ENCODE results near the gene KLHL1. TPM values are rescaled to one million over a fixed set of nuclear protein-coding genes. Genes with fewer than 3 reads are reported as not detected.

KLHL1 gene
- polyA plus RNA-seq, 1 donor, result 0.57 TPM

GRCh38 chr13:70022646-70023045 is 85.6 kb downstream of the KLHL1 start:
- WGBS (ENCODE audit: insufficient coverage, low lambda C conversion rate), result 94% methylated on average over 2 of the region's 3 CpGs
- H3K4me3 ChIP-seq (ENCODE audit: low read length), result no peak overlapping the region
- no peak for DNase-seq
- no peaks in the 10 kb centered on the region for H3K36me3 ChIP-seq (ENCODE audit: control insufficient read depth, insufficient read depth, low read length)
- H3K9me3 ChIP-seq (ENCODE audit: control insufficient read depth, low read depth, low read length), result no peaks in the 10 kb centered on the region
- no peak overlapping the region for H3K27ac ChIP-seq (ENCODE audit: low read length)
- no peaks in the 10 kb centered on the region for H3K27me3 ChIP-seq (ENCODE audit: control insufficient read depth, insufficient read depth, low read length)
- H3K4me1 ChIP-seq (ENCODE audit: control insufficient read depth, insufficient read depth, low read length), result no peaks in the 10 kb centered on the region

GRCh38 chr13:70016116-70016515 is 92.1 kb downstream of the KLHL1 start:
- Histone ChIP-seq H3K9me3 (ENCODE audit: control insufficient read depth, low read depth, low read length) (peaks cover 11% of the 10 kb centered on the region), H3K4me3 (ENCODE audit: low read length) (no peak overlapping the region), H3K27me3 (ENCODE audit: control insufficient read depth, insufficient read depth, low read length) (no peaks in the 10 kb centered on the region), H3K36me3 (ENCODE audit: control insufficient read depth, insufficient read depth, low read length) (no peaks in the 10 kb centered on the region), H3K27ac (ENCODE audit: low read length) (no peak overlapping the region), H3K4me1 (ENCODE audit: control insufficient read depth, insufficient read depth, low read length) (no peaks in the 10 kb centered on the region)
- no CpG with 5 or more reads among the region's 3 CpGs for WGBS (ENCODE audit: insufficient coverage, low lambda C conversion rate)
- DNase-seq, result no peak

- Histone ChIP-seq H3K9me3 (ENCODE audit: control insufficient read depth, low read depth, low read length) (peaks cover 11% of the 10 kb centered on the region), H3K27me3 (ENCODE audit: control insufficient read depth, insufficient read depth, low read length) (no peaks in the 10 kb centered on the region), H3K27ac (ENCODE audit: low read length) (no peak overlapping the region), H3K36me3 (ENCODE audit: control insufficient read depth, insufficient read depth, low read length) (no peaks in the 10 kb centered on the region), H3K4me1 (ENCODE audit: control insufficient read depth, insufficient read depth, low read length) (no peaks in the 10 kb centered on the region), H3K4me3 (ENCODE audit: low read length) (no peak overlapping the region)
- no peak for DNase-seq
Observed at GRCh38 chr13:70014337-70014736, 93.9 kb downstream of the KLHL1 start.

- WGBS (ENCODE audit: insufficient coverage, low lambda C conversion rate), result 88% methylated on average over 1 of the region's 2 CpGs
- H3K27me3 ChIP-seq (ENCODE audit: control insufficient read depth, insufficient read depth, low read length), result no peaks in the 10 kb centered on the region
- no peaks in the 10 kb centered on the region for H3K36me3 ChIP-seq (ENCODE audit: control insufficient read depth, insufficient read depth, low read length)
- no peak overlapping the region for H3K27ac ChIP-seq (ENCODE audit: low read length)
- H3K4me1 ChIP-seq (ENCODE audit: control insufficient read depth, insufficient read depth, low read length), result no peaks in the 10 kb centered on the region
- DNase-seq, result no peak
- H3K4me3 ChIP-seq (ENCODE audit: low read length), result no peak overlapping the region
- H3K9me3 ChIP-seq (ENCODE audit: control insufficient read depth, low read depth, low read length), result no peaks in the 10 kb centered on the region
Observed at GRCh38 chr13:69999875-70000274, 108.4 kb downstream of the KLHL1 start.

DNA sequence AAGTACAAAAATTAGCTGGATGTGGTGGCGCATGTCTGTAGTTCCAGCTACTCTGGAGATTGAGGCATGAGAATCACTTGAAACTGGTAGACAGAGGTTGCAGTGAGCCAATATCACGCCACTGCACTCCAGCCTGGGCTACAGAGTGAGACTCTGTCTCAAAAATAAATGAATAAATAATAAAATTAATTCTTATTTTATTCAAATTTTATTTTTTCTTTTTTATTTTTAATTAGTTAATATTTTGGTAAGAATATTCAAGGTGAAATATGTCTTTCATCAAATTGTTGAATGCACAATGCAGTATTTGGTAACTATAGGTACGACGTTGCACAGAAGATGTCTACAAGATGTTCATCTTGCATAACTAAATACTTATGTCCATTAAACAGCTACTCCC is 111.2 kb downstream of the KLHL1 start:
- H3K36me3 ChIP-seq (ENCODE audit: control insufficient read depth, insufficient read depth, low read length), result no peaks in the 10 kb centered on the region
- WGBS (ENCODE audit: insufficient coverage, low lambda C conversion rate), result 100% methylated on average over 1 of the region's 4 CpGs

DNA sequence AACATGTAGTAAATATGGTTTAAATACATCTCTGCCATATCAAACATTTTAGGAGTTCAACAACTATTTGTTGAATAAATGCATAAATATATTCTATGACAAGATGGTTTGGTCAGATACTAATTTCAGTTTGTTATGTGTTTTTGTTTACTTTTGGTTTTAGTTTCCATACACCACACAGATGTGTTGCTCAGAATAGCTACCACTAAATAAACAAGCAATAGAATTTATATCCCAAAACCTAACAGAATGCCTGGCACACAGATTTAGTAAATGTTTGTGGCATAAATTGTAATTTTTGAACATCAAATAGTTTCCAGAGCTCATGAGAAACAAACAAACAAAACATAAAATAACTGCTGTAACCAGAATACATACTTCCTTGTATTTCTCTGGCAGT is 127.5 kb downstream of the KLHL1 start:
- no peaks in the 10 kb centered on the region for H3K4me1 ChIP-seq (ENCODE audit: control insufficient read depth, insufficient read depth, low read length)
- no peak overlapping the region for H3K27ac ChIP-seq (ENCODE audit: low read length)
- no peaks in the 10 kb centered on the region for H3K27me3 ChIP-seq (ENCODE audit: control insufficient read depth, insufficient read depth, low read length)
- no peaks in the 10 kb centered on the region for H3K9me3 ChIP-seq (ENCODE audit: control insufficient read depth, low read depth, low read length)
- no peaks in the 10 kb centered on the region for H3K36me3 ChIP-seq (ENCODE audit: control insufficient read depth, insufficient read depth, low read length)
- H3K4me3 ChIP-seq (ENCODE audit: low read length), result no peak overlapping the region
- DNase-seq, result no peak

More for the DNA sequence above, 111.2 kb downstream of the KLHL1 start:
- H3K27ac ChIP-seq (ENCODE audit: low read length), result no peak overlapping the region
- no peak for DNase-seq
- H3K27me3 ChIP-seq (ENCODE audit: control insufficient read depth, insufficient read depth, low read length), result no peaks in the 10 kb centered on the region
- H3K4me3 ChIP-seq (ENCODE audit: low read length), result no peak overlapping the region
- H3K9me3 ChIP-seq (ENCODE audit: control insufficient read depth, low read depth, low read length), result no peaks in the 10 kb centered on the region
- no peaks in the 10 kb centered on the region for H3K4me1 ChIP-seq (ENCODE audit: control insufficient read depth, insufficient read depth, low read length)

DNA sequence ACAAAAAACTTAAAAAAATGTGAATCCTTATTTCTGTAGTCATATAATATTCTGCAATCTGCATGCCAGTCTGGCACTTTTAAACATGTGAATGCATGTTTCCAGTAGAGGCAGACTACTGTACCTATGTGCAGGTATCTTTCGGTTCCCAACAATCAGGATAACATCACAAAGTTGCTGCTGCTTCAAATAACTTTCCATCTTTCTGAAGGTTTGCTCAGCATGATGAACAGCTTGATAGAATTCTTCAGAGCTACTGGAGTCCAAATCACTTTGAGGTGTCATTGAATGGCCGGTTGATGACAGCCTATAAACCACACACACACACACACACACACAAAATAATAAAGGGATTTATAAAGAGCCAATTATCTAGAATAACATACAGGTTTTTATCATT is 132.8 kb downstream of the KLHL1 start:
- no peak for DNase-seq
- no peaks in the 10 kb centered on the region for H3K27me3 ChIP-seq (ENCODE audit: control insufficient read depth, insufficient read depth, low read length)
- WGBS (ENCODE audit: insufficient coverage, low lambda C conversion rate), result no CpG with 5 or more reads among the region's 2 CpGs
- H3K27ac ChIP-seq (ENCODE audit: low read length), result no peak overlapping the region
- no peak overlapping the region for H3K4me3 ChIP-seq (ENCODE audit: low read length)
- no peaks in the 10 kb centered on the region for H3K4me1 ChIP-seq (ENCODE audit: control insufficient read depth, insufficient read depth, low read length)
- H3K36me3 ChIP-seq (ENCODE audit: control insufficient read depth, insufficient read depth, low read length), result no peaks in the 10 kb centered on the region
- no peaks in the 10 kb centered on the region for H3K9me3 ChIP-seq (ENCODE audit: control insufficient read depth, low read depth, low read length)

DNA sequence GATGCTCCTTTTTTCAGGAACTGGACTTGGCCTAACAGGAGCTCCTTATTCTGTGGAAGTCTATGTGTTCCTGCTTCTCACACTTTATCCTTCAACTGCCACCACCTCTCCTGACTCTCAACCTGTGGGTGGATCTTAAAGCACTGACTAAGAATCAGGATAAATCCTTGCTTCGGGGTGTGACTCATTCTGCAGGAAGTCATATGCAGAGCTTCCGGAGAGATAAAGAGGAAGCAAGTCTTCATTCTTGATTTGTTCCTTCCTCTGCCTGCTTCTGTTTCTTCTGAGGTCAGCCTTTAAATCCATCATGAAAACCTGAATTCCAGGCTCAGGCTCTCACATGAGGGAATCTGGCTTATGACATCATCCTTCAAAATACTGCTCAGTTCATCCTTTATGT is 137.7 kb downstream of the KLHL1 start:
- Histone ChIP-seq H3K27me3 (ENCODE audit: control insufficient read depth, insufficient read depth, low read length) (no peaks in the 10 kb centered on the region), H3K4me3 (ENCODE audit: low read length) (no peak overlapping the region), H3K27ac (ENCODE audit: low read length) (no peak overlapping the region), H3K4me1 (ENCODE audit: control insufficient read depth, insufficient read depth, low read length) (no peaks in the 10 kb centered on the region), H3K36me3 (ENCODE audit: control insufficient read depth, insufficient read depth, low read length) (no peaks in the 10 kb centered on the region), H3K9me3 (ENCODE audit: control insufficient read depth, low read depth, low read length) (no peaks in the 10 kb centered on the region)
- DNase-seq, result peak in 1 of 2 donors; percentile 4
- WGBS (ENCODE audit: insufficient coverage, low lambda C conversion rate), result 40% methylated on average over 1 of the region's 2 CpGs

GRCh38 chr13:69959046-69959445 is 149.2 kb downstream of the KLHL1 start:
- H3K4me1 ChIP-seq (ENCODE audit: control insufficient read depth, insufficient read depth, low read length), result peaks cover 5% of the 10 kb centered on the region
- WGBS (ENCODE audit: insufficient coverage, low lambda C conversion rate), result no CpG with 5 or more reads among the region's 2 CpGs
- H3K27ac ChIP-seq (ENCODE audit: low read length), result no peak overlapping the region
- H3K4me3 ChIP-seq (ENCODE audit: low read length), result no peak overlapping the region
- no peaks in the 10 kb centered on the region for H3K9me3 ChIP-seq (ENCODE audit: control insufficient read depth, low read depth, low read length)
- H3K36me3 ChIP-seq (ENCODE audit: control insufficient read depth, insufficient read depth, low read length), result no peaks in the 10 kb centered on the region
- H3K27me3 ChIP-seq (ENCODE audit: control insufficient read depth, insufficient read depth, low read length), result no peaks in the 10 kb centered on the region
- DNase-seq, result peak in 1 of 2 donors; percentile 22

DNA sequence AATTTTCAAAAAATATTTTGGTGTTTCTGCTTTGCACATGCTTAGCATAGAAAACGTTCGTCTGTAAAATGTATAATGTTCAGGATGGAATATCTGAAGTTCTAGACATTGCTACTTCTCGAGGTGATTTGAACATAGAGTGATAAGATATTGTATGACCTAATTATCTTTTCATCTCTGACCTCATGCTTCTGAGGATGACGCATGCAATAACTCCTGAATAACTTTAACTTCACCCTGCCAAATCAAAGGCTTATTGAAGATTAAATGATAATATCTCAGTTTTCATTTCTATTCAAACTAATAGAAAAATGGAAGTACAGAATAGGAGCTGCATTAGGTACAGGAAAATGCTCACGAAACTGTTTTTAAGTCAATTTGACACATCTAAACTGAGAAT is 151.4 kb downstream of the KLHL1 start:
- no peaks in the 10 kb centered on the region for H3K27me3 ChIP-seq (ENCODE audit: control insufficient read depth, insufficient read depth, low read length)
- peaks cover 5% of the 10 kb centered on the region for H3K4me1 ChIP-seq (ENCODE audit: control insufficient read depth, insufficient read depth, low read length)
- 78% methylated on average over 4 of the region's 5 CpGs for WGBS (ENCODE audit: insufficient coverage, low lambda C conversion rate)
- no peak for DNase-seq
- no peaks in the 10 kb centered on the region for H3K36me3 ChIP-seq (ENCODE audit: control insufficient read depth, insufficient read depth, low read length)
- no peak overlapping the region for H3K4me3 ChIP-seq (ENCODE audit: low read length)
- no peak overlapping the region for H3K27ac ChIP-seq (ENCODE audit: low read length)
- H3K9me3 ChIP-seq (ENCODE audit: control insufficient read depth, low read depth, low read length), result no peaks in the 10 kb centered on the region

- H3K27ac ChIP-seq (ENCODE audit: low read length), result no peak overlapping the region
- 100% methylated on average over 2 of the region's 2 CpGs for WGBS (ENCODE audit: insufficient coverage, low lambda C conversion rate)
- H3K4me1 ChIP-seq (ENCODE audit: control insufficient read depth, insufficient read depth, low read length), result peaks cover 5% of the 10 kb centered on the region
- no peaks in the 10 kb centered on the region for H3K36me3 ChIP-seq (ENCODE audit: control insufficient read depth, insufficient read depth, low read length)
- H3K27me3 ChIP-seq (ENCODE audit: control insufficient read depth, insufficient read depth, low read length), result no peaks in the 10 kb centered on the region
- no peak overlapping the region for H3K4me3 ChIP-seq (ENCODE audit: low read length)
- H3K9me3 ChIP-seq (ENCODE audit: control insufficient read depth, low read depth, low read length), result no peaks in the 10 kb centered on the region
- no peak for DNase-seq
Observed at GRCh38 chr13:69956349-69956748, 151.9 kb downstream of the KLHL1 start.
